PC-9 (cell line): ENCODE measurements around the gene LAD1. TPM values are rescaled to one million over a fixed set of nuclear protein-coding genes. Genes with fewer than 3 reads are reported as not detected.

Experiments used
- BruUV-seq: library from RNA; stranded (reverse); fragments of 400-500 nt; replicated peaks from 2 replicates; lab custom pipeline; 2021; lab: Mats Ljungman, UMichigan
- CTCF ChIA-PET: fragments of 300-600 bp; sonication (Branson Sonifier 250); formaldehyde crosslinking; loops from one replicate; lab custom pipeline; 2022; ENCODE audit warnings: antibody characterized with exemption; lab: Charles Lee
- POLR2A ChIA-PET: fragments of 300-600 bp; sonication (Branson Sonifier 250); formaldehyde crosslinking; loops from one replicate; lab custom pipeline; 2022; ENCODE audit warnings: antibody characterized with exemption; ENCODE audit not compliant: unreplicated experiment; lab: Charles Lee
- DNase-seq, 2 experiments: peaks; one replicate each; pipeline versions ENCODE4 v3.0.0 to v3.0.0-alpha.2; 2015 to 2022; ENCODE audit warnings: mixed read lengths in 1 of 2
- H2AFZ ChIP-seq: fragments of 200-600 bp; sonication (generic); 2 replicates; pipeline ENCODE4 v1.8.1; 2017; ENCODE audit warnings: antibody characterized with exemption
- H3F3A ChIP-seq: fragments of 200-600 bp; sonication (generic); 2 replicates; pipeline ENCODE4 v1.8.1; 2017; ENCODE audit warnings: antibody characterized with exemption, mild to moderate bottlenecking, low read depth; ENCODE audit not compliant: insufficient read depth
- H3K27ac ChIP-seq: fragments of 200-600 bp; sonication (generic); 2 replicates; pipeline ENCODE4 v1.6.1; 2016; ENCODE audit warnings: mixed run types
- H3K27me3 ChIP-seq: fragments of 200-600 bp; sonication (generic); 2 replicates; pipeline ENCODE4 v1.6.1; 2016; ENCODE audit warnings: low read depth, mixed run types; ENCODE audit not compliant: insufficient read depth
- H3K36me3 ChIP-seq: fragments of 200-600 bp; sonication (generic); 2 replicates; pipeline ENCODE4 v1.6.1; 2016; ENCODE audit warnings: low read depth, mixed run types
- H3K4me1 ChIP-seq: fragments of 200-600 bp; sonication (generic); replicated peaks from 2 replicates; pipeline ENCODE4 v1.6.1; 2016; ENCODE audit warnings: mixed run types; ENCODE audit not compliant: insufficient read depth
- H3K4me2 ChIP-seq: fragments of 200-600 bp; sonication (generic); 2 replicates; pipeline ENCODE4 v1.6.1; 2017; ENCODE audit warnings: mixed run types
- H3K4me3 ChIP-seq: fragments of 200-600 bp; sonication (generic); 2 replicates; pipeline ENCODE4 v1.6.1; 2016; ENCODE audit warnings: mixed run types
- H3K79me2 ChIP-seq: fragments of 200-600 bp; sonication (generic); 2 replicates; pipeline ENCODE4 v1.6.1; 2017; ENCODE audit warnings: low read depth, mixed run types
- H3K9me2 ChIP-seq: fragments of 200-600 bp; sonication (generic); 2 replicates; pipeline ENCODE4 v1.8.1; 2017; ENCODE audit warnings: mild to moderate bottlenecking; ENCODE audit not compliant: insufficient read depth
- H3K9me3 ChIP-seq: fragments of 200-600 bp; sonication (generic); 2 replicates; pipeline ENCODE4 v1.8.1; 2016; ENCODE audit warnings: low read depth; ENCODE audit not compliant: insufficient read depth
- H4K20me1 ChIP-seq: fragments of 200-600 bp; sonication (generic); 2 replicates; pipeline ENCODE4 v1.8.1; 2017; ENCODE audit not compliant: insufficient read depth
- CTCF ChIP-seq: fragments of 200-600 bp; sonication (generic); conservative IDR thresholded peaks from 2 replicates; pipeline ENCODE4 v1.6.1; 2017; ENCODE audit warnings: mixed run types, antibody characterized with exemption, mild to moderate bottlenecking, moderate library complexity
- EZH2 ChIP-seq: fragments of 200-600 bp; sonication (generic); IDR thresholded peaks from 2 replicates; pipeline ENCODE4 v1.8.0; 2017; ENCODE audit warnings: antibody characterized with exemption, low read depth
- intact Hi-C: fragments of 100-400 bp; cut with micrococcal nuclease; formaldehyde crosslinking; loops from one replicate; pipeline ENCODE4 v1.10.0; 2022; ENCODE audit not compliant: unreplicated experiment
- total RNA-seq: library from RNA; stranded (reverse); gene quantifications from 2 replicates; pipeline ENCODE4 v1.2.3, GENCODE V29; 2021

LAD1 gene
- total RNA-seq, 1 experiment from 2014 or later = 54.7 TPM

GRCh38 chr1:201332021-201332420 is 67.1 kb downstream of the LAD1 start:
- ChIA-PET POLR2A (no interaction called here), CTCF (no interaction called here)
- H3K9me2 ChIP-seq = no peaks in the 10 kb centered on the region
- intact Hi-C loops = no loop called here
- no peaks in the 10 kb centered on the region for H3F3A ChIP-seq
- H3K79me2 ChIP-seq = no peaks in the 10 kb centered on the region
- H3K4me2 ChIP-seq = no peak overlapping the region
- no peak overlapping the region for H2AFZ ChIP-seq
- TF ChIP-seq EZH2 (no peak), CTCF (no peak)
- no peaks in the 10 kb centered on the region for H3K36me3 ChIP-seq
- no peaks in the 10 kb centered on the region for H3K4me1 ChIP-seq
- H3K27ac ChIP-seq = no peak overlapping the region
- no peaks in the 10 kb centered on the region for H4K20me1 ChIP-seq
- peaks cover 6% of the 10 kb centered on the region; the same call in 1 of the 2 replicates for H3K27me3 ChIP-seq
- peak in 1 of 2 experiments; percentile 11 for DNase-seq
- BruUV-seq = no TSS peak
- H3K4me3 ChIP-seq = no peak overlapping the region
- H3K9me3 ChIP-seq = no peaks in the 10 kb centered on the region

GRCh38 chr1:201331166-201331565 is 68.0 kb downstream of the LAD1 start:
- no TSS peak for BruUV-seq
- intact Hi-C loops = no loop called here
- Histone ChIP-seq H2AFZ (no peak overlapping the region), H4K20me1 (no peaks in the 10 kb centered on the region), H3K9me3 (no peaks in the 10 kb centered on the region), H3K4me2 (no peak overlapping the region), H3K36me3 (no peaks in the 10 kb centered on the region), H3K79me2 (no peaks in the 10 kb centered on the region), H3K27me3 (peaks cover 6% of the 10 kb centered on the region; the same call in 1 of the 2 replicates), H3K27ac (no peak overlapping the region), H3K4me1 (no peaks in the 10 kb centered on the region), H3F3A (no peaks in the 10 kb centered on the region), H3K4me3 (no peak overlapping the region), H3K9me2 (no peaks in the 10 kb centered on the region)
- TF ChIP-seq CTCF (no peak), EZH2 (no peak)
- peak in 1 of 2 experiments; percentile 29 for DNase-seq
- CTCF ChIA-PET = no interaction called here
- POLR2A ChIA-PET = no interaction called here

Other genes starting within 250 kb of the LAD1 start
- 92.9 and 94.3 TPM in 2 replicates for gene TMEM9, start 244.8 kb downstream of the LAD1 start, total RNA-seq
- 4.3 TPM in 2 replicates for gene IGFN1, start 208.5 kb downstream of the LAD1 start, total RNA-seq
- gene PKP1, start 115.8 kb downstream of the LAD1 start, total RNA-seq = 0.94 and 1.1 TPM in 2 replicates
- 4.8 and 6.4 TPM in 2 replicates for gene TNNT2, start 21.6 kb downstream of the LAD1 start, total RNA-seq
- not detected in 2 replicates for gene TNNI1, start 22.4 kb upstream of the LAD1 start, total RNA-seq
- gene PHLDA3, start 69.9 kb upstream of the LAD1 start, total RNA-seq = 31.6 and 46.4 TPM in 2 replicates
- gene CSRP1, start 107.8 kb upstream of the LAD1 start, total RNA-seq = 56.8 and 61.3 TPM in 2 replicates
- gene NAV1, start 139.8 kb upstream of the LAD1 start, total RNA-seq = 44.5 and 45.3 TPM in 2 replicates